Gastrocnemius medialis (tissue), 4 donors: ENCODE measurements around the gene ROPN1B. TPM values are rescaled to one million over a fixed set of nuclear protein-coding genes. Genes with fewer than 3 reads are reported as not detected.

Experiments
- ATAC-seq, 2 donors: fragments of 150-250 bp; one replicate each; pipeline ENCODE4 v1.9.1; 2016
- DNase-seq, 2 donors: peaks; one replicate each; pipeline ENCODE4 v3.0.0-alpha.2; 2019
- H3K27ac ChIP-seq, 4 donors: fragments of 200-600 bp; sonication (generic); 1 replicate in 1 of 4; 2 replicates in 3 of 4; pipeline ENCODE4 v1.5.1; 2016 to 2018; ENCODE audit warnings: mild to moderate bottlenecking in 2 of 4, moderate library complexity in 1 of 4
- H3K27me3 ChIP-seq, 3 donors: fragments of 200-600 bp; sonication (generic) in 2 of 3; 1 replicate in 1 of 3; 2 replicates in 2 of 3; pipeline versions ENCODE4 v1.5.1 to v1.6.0; 2016 to 2019; ENCODE audit warnings: mild to moderate bottlenecking in 1 of 3, moderate library complexity in 1 of 3
- H3K36me3 ChIP-seq, 2 donors: fragments of 200-600 bp; sonication (generic) in 1 of 2; one replicate each; pipeline ENCODE4 v1.5.1; 2017 to 2018
- H3K4me1 ChIP-seq, 2 donors: fragments of 200-600 bp; sonication (generic) in 1 of 2; one replicate each; pipeline ENCODE4 v1.5.1; 2016 to 2017; ENCODE audit warnings: mild to moderate bottlenecking in 2 of 2
- H3K4me3 ChIP-seq, 4 donors: fragments of 200-600 bp; sonication (generic) in 3 of 4; 1 replicate in 1 of 4; 2 replicates in 3 of 4; pipeline ENCODE4 v1.5.1; 2016 to 2019; ENCODE audit warnings: mild to moderate bottlenecking in 2 of 4
- H3K9me3 ChIP-seq, 3 donors: fragments of 200-600 bp; sonication (generic) in 2 of 3; 1 replicate in 1 of 3; 2 replicates in 2 of 3; pipeline ENCODE4 v1.5.1; 2016 to 2019
- POLR2A ChIP-seq, 2 donors: fragments of 450-650 bp; IDR thresholded peaks; one replicate each; pipeline ENCODE4 v1.6.1; 2017; ENCODE audit warnings: antibody characterized with exemption in 2 of 2, mild to moderate bottlenecking in 2 of 2, moderate library complexity in 2 of 2
- in situ Hi-C, 4 donors: fragments of 200-750 bp; cut with MboI; loops; one replicate each; pipeline versions ENCODE4 v1.15.0 to v1.8.0; 2017; ENCODE audit warnings: low sequenced_read_pairs in 4 of 4
- intact Hi-C: fragments of 100-400 bp; cut with DNase I; formaldehyde crosslinking; loops from one replicate; pipeline ENCODE4 v1.15.1; 2023; ENCODE audit warnings: low total_unique reads
- total RNA-seq, 4 donors: library from RNA; depleted of rRNA; stranded (reverse); fragments of >200 nt; gene quantifications; one replicate each; pipeline versions ENCODE4 v1.1.0 to v1.2.3, GENCODE V29; 2016
- TF ChIP-seq, protein P1 (sequence below), 5 experiments: fragments of 450-650 bp in 3 of 5; fragments of 200-600 bp in 2 of 5; sonication (generic) in 2 of 5; IDR thresholded peaks in 4 of 5; conservative IDR thresholded peaks in 1 of 5; 1 replicate in 4 of 5; 2 replicates in 1 of 5; pipeline ENCODE4 v1.5.1; 2016 to 2019; ENCODE audit warnings: antibody characterized with exemption in 5 of 5, mild to moderate bottlenecking in 3 of 5, moderate library complexity in 3 of 5

The ROPN1B gene
- total RNA-seq, 4 donors from 2014 or later, result 0.66 to 1.3 TPM; not detected in 2

DNA sequence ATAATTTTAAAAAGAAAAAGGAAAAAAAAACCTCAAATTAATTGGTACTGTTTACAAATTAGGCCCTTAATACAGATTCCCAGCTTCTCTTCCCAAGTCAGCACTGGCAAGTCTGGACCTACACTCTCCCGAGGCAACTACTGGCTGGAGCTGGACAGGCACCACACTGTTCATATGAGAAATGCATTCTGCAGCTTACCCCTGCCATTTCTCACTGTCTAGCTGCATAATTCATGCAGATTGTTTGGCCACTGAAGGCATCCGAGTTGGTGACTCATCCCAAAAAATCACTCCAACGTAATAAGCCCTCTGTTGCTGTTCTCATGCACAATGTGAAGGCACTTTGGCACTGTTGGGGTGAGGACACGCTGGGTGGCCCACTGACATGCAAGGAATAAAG, 45.3 kb downstream of the ROPN1B start:
- ATAC-seq (no peak), DNase-seq (no peak)
- Histone ChIP-seq H3K4me3 (no peak overlapping the region), H3K36me3 (peaks cover 0 to 61% of the 10 kb centered on the region in 2 donors), H3K9me3 (no peaks in the 10 kb centered on the region), H3K27me3 (no peaks in the 10 kb centered on the region), H3K4me1 (no peaks in the 10 kb centered on the region), H3K27ac (no peak overlapping the region)
- TF ChIP-seq, protein P1, sequence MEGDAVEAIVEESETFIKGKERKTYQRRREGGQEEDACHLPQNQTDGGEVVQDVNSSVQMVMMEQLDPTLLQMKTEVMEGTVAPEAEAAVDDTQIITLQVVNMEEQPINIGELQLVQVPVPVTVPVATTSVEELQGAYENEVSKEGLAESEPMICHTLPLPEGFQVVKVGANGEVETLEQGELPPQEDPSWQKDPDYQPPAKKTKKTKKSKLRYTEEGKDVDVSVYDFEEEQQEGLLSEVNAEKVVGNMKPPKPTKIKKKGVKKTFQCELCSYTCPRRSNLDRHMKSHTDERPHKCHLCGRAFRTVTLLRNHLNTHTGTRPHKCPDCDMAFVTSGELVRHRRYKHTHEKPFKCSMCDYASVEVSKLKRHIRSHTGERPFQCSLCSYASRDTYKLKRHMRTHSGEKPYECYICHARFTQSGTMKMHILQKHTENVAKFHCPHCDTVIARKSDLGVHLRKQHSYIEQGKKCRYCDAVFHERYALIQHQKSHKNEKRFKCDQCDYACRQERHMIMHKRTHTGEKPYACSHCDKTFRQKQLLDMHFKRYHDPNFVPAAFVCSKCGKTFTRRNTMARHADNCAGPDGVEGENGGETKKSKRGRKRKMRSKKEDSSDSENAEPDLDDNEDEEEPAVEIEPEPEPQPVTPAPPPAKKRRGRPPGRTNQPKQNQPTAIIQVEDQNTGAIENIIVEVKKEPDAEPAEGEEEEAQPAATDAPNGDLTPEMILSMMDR (IDR thresholded peaks at IDR 0.05 in 4 of 5, conservative IDR thresholded peaks at IDR 0.05 in 1 of 5), result no peak
- TF ChIP-seq POLR2A (IDR thresholded peaks at IDR 0.05), result no peak
- intact Hi-C loops, result no loop called here
- in situ Hi-C loops, result no loop called here

DNA sequence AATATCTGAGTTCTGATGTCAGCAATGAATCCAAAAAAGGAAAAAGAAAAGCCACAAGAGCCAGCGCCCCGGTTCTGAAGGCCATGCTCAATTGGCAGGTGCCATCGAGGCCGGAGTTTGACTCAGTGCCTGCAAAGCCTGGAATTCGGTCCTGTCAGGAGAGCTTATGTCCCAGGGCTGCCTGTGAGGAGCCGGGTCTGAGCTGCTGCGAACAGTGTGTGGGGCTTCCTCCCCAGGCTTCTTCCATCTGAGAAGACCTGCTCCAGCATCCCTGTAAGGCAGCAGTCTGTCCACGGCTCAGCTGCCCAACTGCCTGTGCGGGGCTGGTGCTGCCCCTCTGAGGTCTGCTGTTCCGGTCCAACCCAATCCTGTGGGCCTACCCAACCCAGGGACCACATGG, 46.1 kb downstream of the ROPN1B start:
- in situ Hi-C loops, result no loop called here
- H3K4me3 ChIP-seq, result no peak overlapping the region
- ATAC-seq (no peak), DNase-seq (no peak)
- H3K36me3 ChIP-seq, result peaks cover 0 to 54% of the 10 kb centered on the region in 2 donors
- no peaks in the 10 kb centered on the region for H3K27me3 ChIP-seq
- H3K27ac ChIP-seq, result no peak overlapping the region
- H3K4me1 ChIP-seq, result no peaks in the 10 kb centered on the region
- intact Hi-C loops, result no loop called here
- no peaks in the 10 kb centered on the region for H3K9me3 ChIP-seq
- TF ChIP-seq, protein P1 (IDR thresholded peaks at IDR 0.05 in 4 of 5, conservative IDR thresholded peaks at IDR 0.05 in 1 of 5), result no peak
- no peak for TF ChIP-seq POLR2A (IDR thresholded peaks at IDR 0.05)

DNA sequence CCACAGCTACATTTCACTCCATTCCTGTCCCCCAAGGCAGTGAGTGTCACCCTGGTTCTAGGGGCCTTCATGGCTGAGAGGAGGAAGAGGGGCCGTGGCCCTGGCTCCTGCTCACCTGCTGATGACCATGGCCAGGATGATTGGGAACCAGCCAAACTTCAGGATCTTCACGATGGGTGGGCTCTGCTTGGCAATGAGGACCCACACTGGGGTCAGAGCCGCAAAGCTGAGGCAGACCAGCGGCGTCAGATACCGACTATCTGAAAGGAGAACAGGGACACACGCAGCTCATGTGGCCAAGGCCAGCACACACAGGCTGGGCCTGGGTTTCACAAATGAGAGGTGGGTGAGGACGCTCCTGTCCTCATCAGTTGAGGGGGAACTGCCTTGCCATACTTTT, 47.6 kb downstream of the ROPN1B start:
- Histone ChIP-seq H3K4me1 (no peaks in the 10 kb centered on the region), H3K9me3 (no peaks in the 10 kb centered on the region), H3K36me3 (peaks cover 0 to 45% of the 10 kb centered on the region in 2 donors), H3K27ac (no peak overlapping the region), H3K27me3 (no peaks in the 10 kb centered on the region), H3K4me3 (no peak overlapping the region)
- TF ChIP-seq, protein P1 (IDR thresholded peaks at IDR 0.05 in 4 of 5, conservative IDR thresholded peaks at IDR 0.05 in 1 of 5), result no peak
- TF ChIP-seq POLR2A (IDR thresholded peaks at IDR 0.05), result no peak
- intact Hi-C loops (no loop called here), in situ Hi-C loops (no loop called here)
- DNase-seq (no peak), ATAC-seq (no peak)

DNA sequence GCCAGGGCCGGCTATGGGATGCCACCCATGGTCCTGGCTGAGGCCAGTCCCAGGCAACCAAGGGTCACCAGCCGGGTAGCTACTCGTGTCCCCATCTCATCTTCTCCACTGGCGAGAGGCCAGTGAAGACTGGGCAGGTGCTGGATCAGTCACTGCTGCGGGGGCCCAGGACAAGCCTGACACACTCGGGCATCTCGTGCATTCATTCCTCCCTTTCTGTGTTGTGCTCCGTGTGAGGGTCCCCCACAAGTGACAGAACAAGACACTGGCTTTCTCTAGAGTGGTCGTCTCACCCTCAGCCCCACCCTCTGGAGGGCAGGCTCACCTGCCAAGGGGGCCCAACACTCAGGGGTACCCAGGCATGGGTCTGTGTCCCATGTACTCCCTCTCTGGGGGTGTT, 48.4 kb downstream of the ROPN1B start:
- H3K4me1 ChIP-seq, result no peaks in the 10 kb centered on the region
- no peak overlapping the region for H3K4me3 ChIP-seq
- H3K27ac ChIP-seq, result no peak overlapping the region
- H3K9me3 ChIP-seq, result no peaks in the 10 kb centered on the region
- intact Hi-C loops (no loop called here), in situ Hi-C loops (no loop called here)
- peak in 1 of 2 donors; percentile 76 for ATAC-seq
- no peaks in the 10 kb centered on the region for H3K27me3 ChIP-seq
- H3K36me3 ChIP-seq, result peaks cover 0 to 42% of the 10 kb centered on the region in 2 donors
- no peak for TF ChIP-seq POLR2A (IDR thresholded peaks at IDR 0.05)
- TF ChIP-seq, protein P1 (IDR thresholded peaks at IDR 0.05 in 4 of 5, conservative IDR thresholded peaks at IDR 0.05 in 1 of 5), result no peak
- peak in 1 of 2 donors; percentile 51 for DNase-seq

DNA sequence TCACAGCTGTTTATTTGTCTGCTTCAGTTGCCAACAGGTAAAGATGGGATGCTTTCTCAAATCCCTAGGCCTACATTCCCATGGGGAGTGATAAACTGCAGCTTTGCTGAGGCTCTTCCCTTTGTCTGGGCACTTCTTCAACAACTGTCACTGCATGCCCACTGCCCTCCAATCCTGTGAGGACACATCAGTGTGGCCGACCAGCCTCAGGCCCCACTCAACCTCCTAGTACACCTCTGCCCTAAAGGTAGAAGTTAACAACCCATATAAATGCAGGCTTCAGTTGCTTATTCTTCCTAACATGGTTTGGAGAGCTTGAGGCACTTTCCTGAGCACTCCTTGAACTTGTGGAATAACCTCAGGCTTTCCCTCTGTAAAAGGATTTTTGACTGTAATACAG, 49.6 kb downstream of the ROPN1B start:
- Histone ChIP-seq H3K4me1 (no peaks in the 10 kb centered on the region), H3K9me3 (no peaks in the 10 kb centered on the region), H3K27ac (no peak overlapping the region), H3K27me3 (no peaks in the 10 kb centered on the region), H3K4me3 (no peak overlapping the region), H3K36me3 (peaks cover 0 to 42% of the 10 kb centered on the region in 2 donors)
- DNase-seq, result no peak
- no peak for ATAC-seq
- intact Hi-C loops, result no loop called here
- TF ChIP-seq POLR2A (IDR thresholded peaks at IDR 0.05), result no peak
- TF ChIP-seq, protein P1 (IDR thresholded peaks at IDR 0.05 in 4 of 5, conservative IDR thresholded peaks at IDR 0.05 in 1 of 5), result no peak
- in situ Hi-C loops, result no loop called here
